ENCODE data around the gene HSPG2. TPM values are rescaled to one million over a fixed set of nuclear protein-coding genes. Genes with fewer than 3 reads are reported as not detected.

HSPG2 gene
- total and polyA plus RNA-seq, 11 donors = 164 to 608 (median 304) TPM

DNA sequence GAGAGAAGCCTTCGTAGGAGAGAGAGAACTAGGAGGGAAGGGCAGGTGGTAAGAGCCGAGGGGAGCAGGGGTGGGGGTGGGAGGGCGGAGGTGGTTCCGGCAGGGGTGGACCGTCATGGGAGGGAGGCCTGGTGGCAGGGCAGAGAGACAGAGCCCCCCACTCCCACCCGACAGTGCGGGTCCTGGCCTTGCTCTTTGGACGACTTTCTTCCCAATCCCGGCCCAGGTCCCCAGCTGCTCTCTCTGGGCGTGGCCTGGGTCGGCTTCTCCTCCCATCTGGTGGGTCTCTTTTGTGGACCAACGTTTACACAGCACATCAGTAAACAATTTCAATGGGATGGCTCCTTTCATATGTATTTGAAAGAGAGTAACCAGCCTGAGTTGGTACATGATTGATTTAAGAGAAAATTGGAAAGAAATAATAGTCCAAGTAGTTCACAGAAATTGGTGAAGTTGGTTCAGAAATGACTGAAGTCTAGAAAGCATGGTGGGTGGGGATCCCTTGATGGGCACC is 68.1 kb downstream of the HSPG2 start:
- H3K4me3 ChIP-seq = no peak overlapping the region
- ATAC-seq (no peak), DNase-seq (no peak)
- H3K27me3 ChIP-seq = no peaks in the 10 kb centered on the region
- peak overlapping the region in 7 of 12 donors; percentile 32 to 81 (median 49) for H3K27ac ChIP-seq
- 70 to 85% (median 80%) methylated on average over 9 to 12 of the region's 12 CpGs for WGBS, 4 donors
- TF ChIP-seq, protein P1, sequence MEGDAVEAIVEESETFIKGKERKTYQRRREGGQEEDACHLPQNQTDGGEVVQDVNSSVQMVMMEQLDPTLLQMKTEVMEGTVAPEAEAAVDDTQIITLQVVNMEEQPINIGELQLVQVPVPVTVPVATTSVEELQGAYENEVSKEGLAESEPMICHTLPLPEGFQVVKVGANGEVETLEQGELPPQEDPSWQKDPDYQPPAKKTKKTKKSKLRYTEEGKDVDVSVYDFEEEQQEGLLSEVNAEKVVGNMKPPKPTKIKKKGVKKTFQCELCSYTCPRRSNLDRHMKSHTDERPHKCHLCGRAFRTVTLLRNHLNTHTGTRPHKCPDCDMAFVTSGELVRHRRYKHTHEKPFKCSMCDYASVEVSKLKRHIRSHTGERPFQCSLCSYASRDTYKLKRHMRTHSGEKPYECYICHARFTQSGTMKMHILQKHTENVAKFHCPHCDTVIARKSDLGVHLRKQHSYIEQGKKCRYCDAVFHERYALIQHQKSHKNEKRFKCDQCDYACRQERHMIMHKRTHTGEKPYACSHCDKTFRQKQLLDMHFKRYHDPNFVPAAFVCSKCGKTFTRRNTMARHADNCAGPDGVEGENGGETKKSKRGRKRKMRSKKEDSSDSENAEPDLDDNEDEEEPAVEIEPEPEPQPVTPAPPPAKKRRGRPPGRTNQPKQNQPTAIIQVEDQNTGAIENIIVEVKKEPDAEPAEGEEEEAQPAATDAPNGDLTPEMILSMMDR (IDR thresholded peaks at IDR 0.05) = no peak
- TF ChIP-seq POLR2A (IDR thresholded peaks at IDR 0.05) = no peak
- peaks cover 0 to 100% (median 87%) of the 10 kb centered on the region in 9 donors for H3K36me3 ChIP-seq
- intact Hi-C loops (cut with DNase I) = loop anchor here in 4 of 10 donors (5.0 to 10.0 kb wide), 2 partner anchors 93 to 96 kb away; no protein-coding TSS in a partner anchor
- H3K4me1 ChIP-seq = peaks cover 0 to 23% (median 13%) of the 10 kb centered on the region in 12 donors
- no peaks in the 10 kb centered on the region for H3K9me3 ChIP-seq

DNA sequence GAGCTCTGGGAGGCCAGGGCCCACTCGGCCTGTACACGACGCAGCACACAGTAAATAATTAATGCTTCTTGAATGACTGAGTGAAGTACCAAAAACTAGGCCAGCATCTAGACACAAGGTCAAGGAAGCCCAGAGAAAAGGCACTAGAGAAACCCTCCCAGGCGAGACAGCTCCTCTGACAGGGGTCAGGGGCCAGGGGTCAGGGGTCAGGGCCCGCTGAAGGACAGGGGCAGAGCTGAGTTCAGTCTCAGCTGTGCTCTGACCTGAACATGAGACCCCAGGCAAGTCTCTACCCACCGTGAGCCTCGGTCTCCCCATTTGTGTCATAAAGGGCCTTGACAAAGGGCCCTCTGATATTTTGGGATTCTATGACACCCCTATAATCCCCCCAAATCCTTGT is 68.6 kb downstream of the HSPG2 start:
- intact Hi-C loops (cut with DNase I) = loop anchor here in 4 of 10 donors (5.0 to 10.0 kb wide), 2 partner anchors 94 to 96 kb away; no protein-coding TSS in a partner anchor
- Histone ChIP-seq H3K36me3 (peaks cover 0 to 100% (median 87%) of the 10 kb centered on the region in 9 donors), H3K4me3 (no peak overlapping the region), H3K27me3 (no peaks in the 10 kb centered on the region), H3K9me3 (no peaks in the 10 kb centered on the region), H3K4me1 (peaks cover 0 to 23% (median 13%) of the 10 kb centered on the region in 12 donors), H3K27ac (peak overlapping the region in 1 of 12 donors; percentile 81)
- TF ChIP-seq POLR2A (IDR thresholded peaks at IDR 0.05) = no peak
- TF ChIP-seq, protein P1 (IDR thresholded peaks at IDR 0.05) = no peak
- WGBS, 4 donors = 86 to 94% (median 92%) methylated on average over 7 of the region's 7 CpGs
- ATAC-seq (no peak), DNase-seq (no peak)

DNA sequence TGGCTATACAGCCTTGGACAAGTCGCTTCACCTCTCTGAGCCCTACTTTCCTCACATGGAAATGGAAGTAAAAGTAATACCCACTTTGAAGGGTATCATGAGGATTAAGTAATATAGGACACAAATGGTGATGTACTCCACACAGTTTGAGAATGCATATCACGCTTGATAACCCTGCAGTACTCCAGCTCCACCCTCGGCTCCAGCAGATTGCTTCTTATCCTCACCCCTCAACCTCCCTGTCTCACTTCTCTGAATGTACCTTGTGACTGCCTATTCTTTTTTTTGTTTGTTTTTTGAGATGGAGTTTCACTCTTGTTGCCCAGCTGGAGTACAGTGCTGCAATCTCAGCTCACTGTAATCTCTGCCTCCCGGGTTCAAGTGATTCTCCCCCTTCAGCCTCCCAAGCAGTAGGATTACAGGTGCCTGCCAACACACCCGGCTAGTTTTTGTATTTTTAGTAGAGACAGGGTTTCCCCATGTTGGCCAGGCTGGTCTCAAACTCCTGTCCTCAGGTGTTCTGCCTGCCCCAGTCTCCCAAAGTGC is 69.6 kb downstream of the HSPG2 start:
- peaks cover 0 to 100% (median 82%) of the 10 kb centered on the region in 9 donors for H3K36me3 ChIP-seq
- intact Hi-C loops (cut with DNase I) = loop anchor here in 4 of 10 donors (5.0 to 10.0 kb wide), 2 partner anchors 95 to 97 kb away; no protein-coding TSS in a partner anchor
- ATAC-seq (no peak), DNase-seq (no peak)
- H3K4me1 ChIP-seq = peaks cover 0 to 23% (median 13%) of the 10 kb centered on the region in 12 donors
- no peaks in the 10 kb centered on the region for H3K9me3 ChIP-seq
- TF ChIP-seq POLR2A (IDR thresholded peaks at IDR 0.05) = no peak
- TF ChIP-seq, protein P1 (IDR thresholded peaks at IDR 0.05) = no peak
- H3K4me3 ChIP-seq = no peak overlapping the region
- H3K27me3 ChIP-seq = no peaks in the 10 kb centered on the region
- peak overlapping the region in 1 of 12 donors; percentile 7 for H3K27ac ChIP-seq
- WGBS, 4 donors = 78 to 84% (median 79%) methylated on average over 5 of the region's 5 CpGs

DNA sequence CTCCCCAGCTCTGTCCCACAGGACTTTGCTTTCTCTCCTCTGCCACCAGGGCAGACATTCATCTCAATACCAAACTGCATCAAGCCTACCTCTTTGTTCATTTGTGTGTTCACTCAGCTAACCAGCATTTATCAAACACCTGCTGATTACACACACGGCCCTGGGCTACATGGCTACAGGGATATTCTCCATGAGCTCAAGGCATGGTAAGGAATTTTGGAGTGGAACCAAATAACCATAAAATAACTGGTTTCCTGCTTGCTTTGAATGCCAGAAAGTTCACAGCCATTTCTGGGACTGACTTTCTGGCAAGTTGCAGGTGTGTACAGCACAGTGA is 70.4 kb downstream of the HSPG2 start:
- peaks cover under 1 to 100% (median 81%) of the 10 kb centered on the region in 9 donors for H3K36me3 ChIP-seq
- no peak overlapping the region for H3K4me3 ChIP-seq
- WGBS, 4 donors = 50 to 69% (median 59%) methylated on average over 1 of the region's 1 CpG
- ATAC-seq = no peak
- no peaks in the 10 kb centered on the region for H3K9me3 ChIP-seq
- H3K27ac ChIP-seq = peak overlapping the region in 1 of 12 donors; percentile 14
- H3K27me3 ChIP-seq = no peaks in the 10 kb centered on the region
- H3K4me1 ChIP-seq = peaks cover 0 to 16% (median 13%) of the 10 kb centered on the region in 12 donors
- intact Hi-C loops (cut with DNase I) = loop anchor here in 4 of 10 donors (5.0 to 10.0 kb wide), 2 partner anchors 96 to 98 kb away; no protein-coding TSS in a partner anchor
- TF ChIP-seq, protein P1 (IDR thresholded peaks at IDR 0.05) = no peak
- TF ChIP-seq POLR2A (IDR thresholded peaks at IDR 0.05) = no peak
- DNase-seq = no peak
